ENCODE data around the gene TYMS.

DNA sequence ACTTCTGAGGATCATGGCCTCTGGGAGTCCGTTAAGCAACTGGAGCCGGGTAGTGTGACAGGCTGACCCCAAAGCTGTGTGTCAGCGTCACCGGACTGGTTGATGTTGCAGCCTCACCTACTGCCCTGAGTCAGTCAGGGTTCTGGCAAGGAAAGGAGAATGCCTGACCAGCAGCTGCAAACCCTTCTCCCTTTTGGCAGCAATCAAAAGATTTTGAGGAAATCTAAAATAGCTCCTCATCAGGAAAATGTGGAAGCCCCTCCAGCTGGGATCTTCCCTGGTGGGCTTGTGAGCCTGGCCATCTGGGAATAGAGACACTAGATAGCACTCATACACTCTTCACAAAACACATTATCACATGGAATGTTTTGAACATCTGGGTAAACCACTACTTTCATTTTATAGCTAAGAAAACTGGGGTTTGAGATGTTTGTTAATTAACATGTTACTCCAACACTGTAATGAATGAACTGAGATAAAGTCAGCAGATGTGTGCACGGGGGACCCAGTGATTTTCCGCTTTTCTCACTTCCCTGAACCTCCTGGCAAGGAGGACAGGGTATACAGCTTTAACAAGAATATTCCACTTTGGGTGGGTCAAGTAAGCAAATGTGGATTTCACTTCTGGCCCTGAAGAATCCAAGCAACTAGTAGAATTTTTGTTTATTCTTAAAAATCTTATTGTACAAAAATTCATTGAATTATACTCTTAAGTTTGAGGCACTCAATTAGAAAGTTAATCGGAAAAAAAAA, 36.0 kb upstream of the TYMS start:
- TF ChIP-seq, protein P1, sequence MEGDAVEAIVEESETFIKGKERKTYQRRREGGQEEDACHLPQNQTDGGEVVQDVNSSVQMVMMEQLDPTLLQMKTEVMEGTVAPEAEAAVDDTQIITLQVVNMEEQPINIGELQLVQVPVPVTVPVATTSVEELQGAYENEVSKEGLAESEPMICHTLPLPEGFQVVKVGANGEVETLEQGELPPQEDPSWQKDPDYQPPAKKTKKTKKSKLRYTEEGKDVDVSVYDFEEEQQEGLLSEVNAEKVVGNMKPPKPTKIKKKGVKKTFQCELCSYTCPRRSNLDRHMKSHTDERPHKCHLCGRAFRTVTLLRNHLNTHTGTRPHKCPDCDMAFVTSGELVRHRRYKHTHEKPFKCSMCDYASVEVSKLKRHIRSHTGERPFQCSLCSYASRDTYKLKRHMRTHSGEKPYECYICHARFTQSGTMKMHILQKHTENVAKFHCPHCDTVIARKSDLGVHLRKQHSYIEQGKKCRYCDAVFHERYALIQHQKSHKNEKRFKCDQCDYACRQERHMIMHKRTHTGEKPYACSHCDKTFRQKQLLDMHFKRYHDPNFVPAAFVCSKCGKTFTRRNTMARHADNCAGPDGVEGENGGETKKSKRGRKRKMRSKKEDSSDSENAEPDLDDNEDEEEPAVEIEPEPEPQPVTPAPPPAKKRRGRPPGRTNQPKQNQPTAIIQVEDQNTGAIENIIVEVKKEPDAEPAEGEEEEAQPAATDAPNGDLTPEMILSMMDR (IDR thresholded peaks at IDR 0.05): no peak
- TF ChIP-seq POLR2A (IDR thresholded peaks at IDR 0.05): no peak
